Keratinocyte (primary cell): ENCODE results near the gene GCNT4.

Experiments used
- CTCF ChIP-seq, 3 experiments: IDR thresholded peaks in 1 of 3; conservative IDR thresholded peaks in 1 of 3; optimal IDR thresholded peaks in 1 of 3; 2 replicates in 2 of 3; 3 replicates in 1 of 3; pipeline versions ENCODE3 to v1.5.1; 2011; ENCODE audit warnings: low read length in 3 of 3, mild to moderate bottlenecking in 3 of 3, moderate library complexity in 2 of 3, control low read depth in 1 of 3, inconsistent platforms in 1 of 3; ENCODE audit not compliant: insufficient read depth in 2 of 3; ENCODE audit errors: extremely low read depth in 1 of 3
- EZH2 ChIP-seq: IDR thresholded peaks from one replicate; pipeline ENCODE4 v1.6.1; 2012; ENCODE audit warnings: inconsistent platforms, mild to moderate bottlenecking, low read length, moderate library complexity

- TF ChIP-seq CTCF (optimal IDR thresholded peaks at IDR 0.05 in 1 of 3, IDR thresholded peaks at IDR 0.05 in 1 of 3, conservative IDR thresholded peaks at IDR 0.05 in 1 of 3; ENCODE audit: extremely low read depth in 1 of 3, insufficient read depth in 2 of 3, low read length in 3 of 3) (no peak), EZH2 (no peak)
Measured at GRCh38 chr5:75021800-75022199, 30.6 kb downstream of the GCNT4 start.
